ENCODE measurements around the gene PLB1. TPM values are rescaled to one million over a fixed set of nuclear protein-coding genes. Genes with fewer than 3 reads are reported as not detected.
"Not testable (repeated sequence)": the region's sequence is repeated elsewhere in the genome, so short reads cannot be mapped to it uniquely, and the experiment has no call there.

The PLB1 gene
- total RNA-seq, 1 donor from 2014 or later, result 0.64 TPM

- Mint-ChIP-seq H3K4me3 (no peak overlapping the region), H3K36me3 (ENCODE audit: low read depth) (no peaks in the 10 kb centered on the region), H3K27me3 (peaks cover 10% of the 10 kb centered on the region), H3K4me1 (no peaks in the 10 kb centered on the region), H3K9me3 (no peaks in the 10 kb centered on the region), H3K27ac (no peak overlapping the region)
- no peak for TF ChIP-seq CTCF (IDR thresholded peaks at IDR 0.05)
- no peak for ATAC-seq (ENCODE audit: low read depth)
- CTCF ChIA-PET, result no interaction called here
- POLR2A ChIA-PET, result no interaction called here
- intact Hi-C loops (cut with micrococcal nuclease), result no loop called here
- no peak for DNase-seq
Measured at GRCh38 chr2:28469947-28470535, 25.8 kb upstream of the PLB1 start.

DNA sequence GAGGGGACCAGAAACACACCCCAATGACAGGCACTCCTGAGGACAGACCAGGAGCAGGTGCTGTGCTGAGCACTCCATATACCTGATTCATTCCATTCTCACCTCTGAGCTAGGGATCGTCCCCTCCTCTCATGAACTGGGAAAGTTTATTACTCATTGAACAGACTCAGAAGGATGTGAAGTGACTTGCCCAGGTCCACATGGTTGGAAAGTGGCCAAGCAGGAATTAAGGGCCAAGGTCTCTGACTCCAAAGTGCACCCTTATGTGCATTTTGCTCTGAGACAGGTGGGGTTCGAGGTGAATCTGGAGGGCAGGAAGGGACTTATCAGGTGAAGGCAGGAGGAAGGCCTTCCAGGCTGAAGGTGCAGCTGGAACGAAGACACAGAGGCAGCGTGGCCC, 25.1 kb upstream of the PLB1 start:
- no peaks in the 10 kb centered on the region for H3K9me3 Mint-ChIP-seq

GRCh38 chr2:28471214-28471613, 24.6 kb upstream of the PLB1 start:
- no peaks in the 10 kb centered on the region for H3K9me3 Mint-ChIP-seq
- H3K27me3 Mint-ChIP-seq, result peaks cover 10% of the 10 kb centered on the region
- H3K4me1 Mint-ChIP-seq, result no peaks in the 10 kb centered on the region
- CTCF ChIA-PET, result no interaction called here
- POLR2A ChIA-PET, result no interaction called here
- no peak overlapping the region for H3K4me3 Mint-ChIP-seq
- no peaks in the 10 kb centered on the region for H3K36me3 Mint-ChIP-seq (ENCODE audit: low read depth)
- DNase-seq (no peak), ATAC-seq (ENCODE audit: low read depth) (no peak)
- intact Hi-C loops (cut with micrococcal nuclease), result no loop called here
- no peak for TF ChIP-seq CTCF (IDR thresholded peaks at IDR 0.05)
- no peak overlapping the region for H3K27ac Mint-ChIP-seq

More for the DNA sequence above, 25.1 kb upstream of the PLB1 start:
- ChIA-PET CTCF (no interaction called here), POLR2A (no interaction called here)
- TF ChIP-seq CTCF (IDR thresholded peaks at IDR 0.05), result no peak
- intact Hi-C loops (cut with micrococcal nuclease), result no loop called here
- ATAC-seq (ENCODE audit: low read depth) (no peak), DNase-seq (no peak)
- no peak overlapping the region for H3K27ac Mint-ChIP-seq
- H3K36me3 Mint-ChIP-seq (ENCODE audit: low read depth), result no peaks in the 10 kb centered on the region
- H3K4me3 Mint-ChIP-seq, result no peak overlapping the region
- H3K4me1 Mint-ChIP-seq, result no peaks in the 10 kb centered on the region
- H3K27me3 Mint-ChIP-seq, result peaks cover 10% of the 10 kb centered on the region

GRCh38 chr2:28471701-28472236, 24.1 kb upstream of the PLB1 start:
- intact Hi-C loops (cut with micrococcal nuclease), result no loop called here
- H3K27me3 Mint-ChIP-seq, result peaks cover 10% of the 10 kb centered on the region
- no peaks in the 10 kb centered on the region for H3K4me1 Mint-ChIP-seq
- no peak for TF ChIP-seq CTCF (IDR thresholded peaks at IDR 0.05)
- POLR2A ChIA-PET, result no interaction called here
- no peaks in the 10 kb centered on the region for H3K36me3 Mint-ChIP-seq (ENCODE audit: low read depth)
- CTCF ChIA-PET, result no interaction called here
- DNase-seq (no peak), ATAC-seq (ENCODE audit: low read depth) (no peak)
- H3K9me3 Mint-ChIP-seq, result no peaks in the 10 kb centered on the region
- no peak overlapping the region for H3K4me3 Mint-ChIP-seq
- no peak overlapping the region for H3K27ac Mint-ChIP-seq

DNA sequence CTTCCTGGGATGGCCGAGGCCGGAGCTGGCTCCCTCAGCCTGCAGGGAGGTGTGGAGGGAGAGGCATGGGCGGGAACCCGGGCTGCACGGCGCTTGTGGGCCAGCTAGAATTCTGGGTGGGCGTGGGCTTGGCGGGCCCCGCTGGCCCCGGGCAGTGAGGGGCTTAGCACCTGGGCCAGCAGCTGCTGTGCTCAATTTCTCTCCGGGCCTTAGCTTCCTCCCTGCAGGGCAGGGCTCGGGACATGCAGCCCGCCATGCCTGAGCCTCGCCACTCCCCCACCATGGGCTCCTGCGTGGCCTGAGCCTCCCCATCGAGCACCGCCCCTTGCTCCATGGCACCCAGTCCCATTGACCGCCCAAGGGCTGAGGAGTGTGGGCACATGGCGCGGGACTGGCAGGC, 23.2 kb upstream of the PLB1 start:
- H3K9me3 Mint-ChIP-seq; H3K36me3 Mint-ChIP-seq (ENCODE audit: low read depth); H3K4me3 Mint-ChIP-seq; CTCF ChIA-PET; H3K4me1 Mint-ChIP-seq; DNase-seq; ATAC-seq (ENCODE audit: low read depth); H3K27ac Mint-ChIP-seq; POLR2A ChIA-PET; H3K27me3 Mint-ChIP-seq; intact Hi-C loops (cut with micrococcal nuclease): not testable (repeated sequence)

GRCh38 chr2:28475088-28475595, 20.7 kb upstream of the PLB1 start:
- no peak for ATAC-seq (ENCODE audit: low read depth)
- H3K27ac Mint-ChIP-seq, result no peak overlapping the region

More at GRCh38 chr2:28475088-28475595, 20.7 kb upstream of the PLB1 start:
- intact Hi-C loops (cut with micrococcal nuclease), result no loop called here
- TF ChIP-seq CTCF (IDR thresholded peaks at IDR 0.05), result no peak
- CTCF ChIA-PET, result no interaction called here
- POLR2A ChIA-PET, result no interaction called here
- Mint-ChIP-seq H3K4me3 (no peak overlapping the region), H3K27me3 (peaks cover 12% of the 10 kb centered on the region), H3K36me3 (ENCODE audit: low read depth) (no peaks in the 10 kb centered on the region), H3K4me1 (no peaks in the 10 kb centered on the region), H3K9me3 (no peaks in the 10 kb centered on the region)
- DNase-seq, result no peak
